ENCODE data around the gene SLC2A6. TPM values are rescaled to one million over a fixed set of nuclear protein-coding genes. Genes with fewer than 3 reads are reported as not detected.
A peak's percentile ranks its signal among the peaks of the same experiment; 100 is the strongest.

The SLC2A6 gene
- total RNA-seq, 1 donor from 2014 or later, result 13.7 TPM

DNA sequence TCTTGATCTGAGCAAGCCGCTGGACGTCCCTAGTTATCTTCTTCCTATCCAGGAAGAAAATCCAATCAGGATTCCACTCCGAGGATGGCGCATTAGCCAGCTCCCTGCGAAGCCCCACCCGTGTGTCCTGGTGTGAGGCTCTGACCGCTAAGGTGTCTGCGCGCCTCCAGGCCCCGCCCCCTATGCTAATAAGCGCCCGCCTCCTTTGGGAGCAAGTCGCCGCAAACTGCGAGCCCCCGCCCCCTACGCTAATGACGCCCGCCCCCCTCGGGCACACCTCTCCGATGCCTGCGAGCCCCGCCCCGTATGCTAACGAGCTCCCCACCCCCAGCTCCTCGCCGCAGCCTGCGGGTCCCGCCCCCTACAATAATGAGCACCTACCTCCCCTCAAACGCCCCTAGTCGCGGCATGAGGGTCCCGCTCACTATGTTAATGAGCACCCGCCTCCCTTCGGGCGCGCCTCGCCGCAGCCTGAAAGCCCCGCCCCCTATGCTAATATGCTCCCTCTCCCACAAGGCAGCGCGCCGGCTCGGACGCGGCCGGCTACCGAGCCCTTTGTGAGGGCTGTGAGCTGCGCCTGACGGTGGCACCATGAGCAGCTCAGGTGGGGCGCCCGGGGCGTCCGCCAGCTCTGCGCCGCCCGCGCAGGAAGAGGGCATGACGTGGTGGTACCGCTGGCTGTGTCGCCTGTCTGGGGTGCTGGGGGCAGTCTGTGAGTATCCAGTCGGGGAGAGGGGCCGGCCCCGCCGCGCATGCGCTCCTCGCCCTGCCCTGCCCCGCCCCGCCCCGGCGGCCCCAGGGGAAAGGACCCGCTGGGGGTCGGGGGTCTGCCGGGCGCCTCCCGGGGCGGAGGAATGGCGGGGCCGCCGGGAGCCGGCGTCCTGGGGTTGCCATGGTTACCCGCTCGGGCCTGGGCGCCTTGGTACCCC lies 19.2 kb downstream of the SLC2A6 start, which contains the start of gene CACFD1:
CACFD1 (plus strand) TSS at position 503 of the 929 bp plus-strand sequence; CDS start at position 592, 89 bp downstream.
- DNase-seq (ENCODE audit: low spot score), result peak; percentile 96
- peaks cover 15% of the 10 kb centered on the region for H3K4me1 Mint-ChIP-seq (ENCODE audit: low read depth)
- no peaks in the 10 kb centered on the region for H3K9me3 Mint-ChIP-seq (ENCODE audit: low read depth)
- H3K36me3 Mint-ChIP-seq (ENCODE audit: low read depth), result peaks cover 1% of the 10 kb centered on the region
- H3K27ac Mint-ChIP-seq (ENCODE audit: unreplicated experiment), result peak within 1 kb of the TSS; percentile 85
- H3K4me3 Mint-ChIP-seq (ENCODE audit: unreplicated experiment), result peak within 1 kb of the TSS; percentile 88
- H3K27me3 Mint-ChIP-seq (ENCODE audit: low read depth), result no peaks in the 10 kb centered on the region
- TF ChIP-seq, protein P1, sequence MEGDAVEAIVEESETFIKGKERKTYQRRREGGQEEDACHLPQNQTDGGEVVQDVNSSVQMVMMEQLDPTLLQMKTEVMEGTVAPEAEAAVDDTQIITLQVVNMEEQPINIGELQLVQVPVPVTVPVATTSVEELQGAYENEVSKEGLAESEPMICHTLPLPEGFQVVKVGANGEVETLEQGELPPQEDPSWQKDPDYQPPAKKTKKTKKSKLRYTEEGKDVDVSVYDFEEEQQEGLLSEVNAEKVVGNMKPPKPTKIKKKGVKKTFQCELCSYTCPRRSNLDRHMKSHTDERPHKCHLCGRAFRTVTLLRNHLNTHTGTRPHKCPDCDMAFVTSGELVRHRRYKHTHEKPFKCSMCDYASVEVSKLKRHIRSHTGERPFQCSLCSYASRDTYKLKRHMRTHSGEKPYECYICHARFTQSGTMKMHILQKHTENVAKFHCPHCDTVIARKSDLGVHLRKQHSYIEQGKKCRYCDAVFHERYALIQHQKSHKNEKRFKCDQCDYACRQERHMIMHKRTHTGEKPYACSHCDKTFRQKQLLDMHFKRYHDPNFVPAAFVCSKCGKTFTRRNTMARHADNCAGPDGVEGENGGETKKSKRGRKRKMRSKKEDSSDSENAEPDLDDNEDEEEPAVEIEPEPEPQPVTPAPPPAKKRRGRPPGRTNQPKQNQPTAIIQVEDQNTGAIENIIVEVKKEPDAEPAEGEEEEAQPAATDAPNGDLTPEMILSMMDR (IDR thresholded peaks at IDR 0.05), result peak; percentile 9

DNA sequence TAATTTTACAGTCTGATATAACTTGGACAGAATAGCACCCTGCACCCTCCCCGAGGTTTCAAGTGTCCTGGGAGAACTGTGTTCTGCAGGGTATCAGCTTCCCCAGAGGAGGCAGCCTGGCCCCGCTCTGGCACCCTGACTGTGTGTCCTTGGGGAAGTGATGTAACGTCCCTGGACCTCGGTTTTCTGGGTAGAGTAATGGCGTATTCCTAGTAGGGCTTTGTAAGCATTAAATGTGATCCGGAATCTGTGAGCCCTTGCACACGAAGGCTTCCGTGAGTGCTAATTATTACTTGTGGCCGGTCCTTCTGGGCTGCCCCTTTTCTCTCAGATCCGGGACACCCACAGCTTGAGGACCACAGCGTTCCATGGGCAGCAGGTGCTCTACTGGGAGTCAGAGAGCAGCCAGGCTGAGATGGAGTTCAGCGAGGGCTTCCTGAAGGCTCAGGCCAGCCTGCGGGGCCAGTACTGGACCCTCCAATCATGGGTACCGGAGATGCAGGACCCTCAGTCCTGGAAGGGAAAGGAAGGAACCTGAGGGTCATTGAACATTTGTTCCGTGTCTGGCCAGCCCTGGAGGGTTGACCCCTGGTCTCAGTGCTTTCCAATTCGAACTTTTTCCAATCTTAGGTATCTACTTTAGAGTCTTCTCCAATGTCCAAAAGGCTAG lies 20.1 kb downstream of the SLC2A6 start:
- H3K27ac Mint-ChIP-seq (ENCODE audit: unreplicated experiment), result no peak overlapping the region
- TF ChIP-seq, protein P1 (IDR thresholded peaks at IDR 0.05), result no peak
- peak overlapping the region; percentile 88 for H3K4me3 Mint-ChIP-seq (ENCODE audit: unreplicated experiment)
- H3K9me3 Mint-ChIP-seq (ENCODE audit: low read depth), result no peaks in the 10 kb centered on the region
- H3K4me1 Mint-ChIP-seq (ENCODE audit: low read depth), result peaks cover 15% of the 10 kb centered on the region
- no peak for DNase-seq (ENCODE audit: low spot score)
- no peaks in the 10 kb centered on the region for H3K36me3 Mint-ChIP-seq (ENCODE audit: low read depth)
- no peaks in the 10 kb centered on the region for H3K27me3 Mint-ChIP-seq (ENCODE audit: low read depth)

DNA sequence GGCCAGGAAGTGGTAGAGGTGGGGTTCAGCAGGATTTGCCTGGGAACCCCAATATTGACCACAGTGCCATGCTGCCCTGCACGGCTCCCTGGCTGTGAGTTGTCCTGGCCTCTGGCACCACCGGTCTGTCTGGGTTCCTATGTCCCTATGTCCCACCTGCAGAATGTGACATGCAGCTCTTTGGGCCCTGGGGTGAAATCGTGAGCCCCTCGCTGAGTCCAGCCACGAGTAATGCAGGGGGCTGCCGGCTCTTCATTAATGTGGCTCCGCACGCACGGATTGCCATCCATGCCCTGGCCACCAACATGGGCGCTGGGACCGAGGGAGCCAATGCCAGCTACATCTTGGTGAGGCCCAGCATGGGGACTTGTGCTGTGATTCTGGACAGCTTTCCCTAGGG lies 21.2 kb downstream of the SLC2A6 start:
- no peaks in the 10 kb centered on the region for H3K36me3 Mint-ChIP-seq (ENCODE audit: low read depth)
- no peak for DNase-seq (ENCODE audit: low spot score)
- H3K27ac Mint-ChIP-seq (ENCODE audit: unreplicated experiment), result no peak overlapping the region
- H3K4me1 Mint-ChIP-seq (ENCODE audit: low read depth), result peaks cover 15% of the 10 kb centered on the region
- H3K9me3 Mint-ChIP-seq (ENCODE audit: low read depth), result no peaks in the 10 kb centered on the region
- no peaks in the 10 kb centered on the region for H3K27me3 Mint-ChIP-seq (ENCODE audit: low read depth)
- TF ChIP-seq, protein P1 (IDR thresholded peaks at IDR 0.05), result no peak
- H3K4me3 Mint-ChIP-seq (ENCODE audit: unreplicated experiment), result no peak overlapping the region

DNA sequence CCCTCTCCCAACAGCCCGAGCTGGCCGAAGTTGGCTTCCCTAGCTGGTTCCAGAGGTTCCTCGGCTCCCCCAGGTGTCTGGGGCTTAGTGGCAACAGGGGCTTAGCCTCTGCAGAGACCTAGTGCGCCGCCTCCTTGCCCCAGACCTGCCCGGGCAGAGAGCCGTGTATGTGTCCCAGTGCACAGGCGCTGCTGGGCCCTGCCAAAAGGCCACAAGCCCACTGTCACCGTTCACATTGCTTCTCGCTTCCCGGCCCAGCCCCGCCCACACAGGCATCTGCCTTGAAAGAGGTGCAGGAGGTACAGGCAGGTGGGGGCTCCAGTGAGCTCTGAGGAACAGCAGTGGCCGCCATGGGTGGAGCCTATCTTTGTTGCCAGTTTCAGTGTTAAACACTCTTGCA lies 21.7 kb downstream of the SLC2A6 start:
- H3K4me1 Mint-ChIP-seq (ENCODE audit: low read depth), result peaks cover 15% of the 10 kb centered on the region
- DNase-seq (ENCODE audit: low spot score), result no peak
- no peak overlapping the region for H3K4me3 Mint-ChIP-seq (ENCODE audit: unreplicated experiment)
- no peaks in the 10 kb centered on the region for H3K36me3 Mint-ChIP-seq (ENCODE audit: low read depth)
- TF ChIP-seq, protein P1 (IDR thresholded peaks at IDR 0.05), result no peak
- H3K9me3 Mint-ChIP-seq (ENCODE audit: low read depth), result no peaks in the 10 kb centered on the region
- H3K27ac Mint-ChIP-seq (ENCODE audit: unreplicated experiment), result no peak overlapping the region
- H3K27me3 Mint-ChIP-seq (ENCODE audit: low read depth), result no peaks in the 10 kb centered on the region

DNA sequence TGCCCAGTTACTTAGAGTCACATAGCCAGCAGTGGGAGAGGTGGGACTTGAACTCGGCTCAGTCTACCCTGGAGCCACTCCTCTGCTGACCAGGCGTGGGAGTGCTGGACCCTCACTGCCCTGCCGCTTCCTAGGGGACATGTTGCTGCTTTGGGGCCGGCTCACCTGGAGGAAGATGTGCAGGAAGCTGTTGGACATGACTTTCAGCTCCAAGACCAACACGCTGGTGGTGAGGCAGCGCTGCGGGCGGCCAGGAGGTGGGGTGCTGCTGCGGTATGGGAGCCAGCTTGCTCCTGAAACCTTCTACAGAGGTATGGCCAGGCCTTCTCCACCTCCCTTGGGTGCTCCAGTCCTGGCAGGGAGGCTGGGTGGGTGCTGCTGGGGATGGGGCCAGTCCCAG lies 22.5 kb downstream of the SLC2A6 start:
- Mint-ChIP-seq H3K4me3 (ENCODE audit: unreplicated experiment) (no peak overlapping the region), H3K9me3 (ENCODE audit: low read depth) (no peaks in the 10 kb centered on the region), H3K36me3 (ENCODE audit: low read depth) (no peaks in the 10 kb centered on the region), H3K27ac (ENCODE audit: unreplicated experiment) (no peak overlapping the region), H3K4me1 (ENCODE audit: low read depth) (peaks cover 15% of the 10 kb centered on the region), H3K27me3 (ENCODE audit: low read depth) (no peaks in the 10 kb centered on the region)
- no peak for DNase-seq (ENCODE audit: low spot score)
- TF ChIP-seq, protein P1 (IDR thresholded peaks at IDR 0.05), result peak; percentile 21

All from chondrocyte (in vitro differentiated cells).